GM23248 (cell line): ENCODE data around the gene TMCO4. TPM values are rescaled to one million over a fixed set of nuclear protein-coding genes. Genes with fewer than 3 reads are reported as not detected.

Experiments
- DNase-seq: peaks from one replicate; pipeline ENCODE4 v3.0.0-alpha.2; 2015
- H2AFZ ChIP-seq: fragments of 200-600 bp; sonication (generic); 2 replicates; pipeline ENCODE4 v1.6.1; 2016; ENCODE audit warnings: antibody characterized with exemption
- H3F3A ChIP-seq: fragments of 200-600 bp; sonication (generic); 2 replicates; pipeline ENCODE4 v1.6.1; 2016; ENCODE audit warnings: mild to moderate bottlenecking, antibody characterized with exemption, mixed run types; ENCODE audit not compliant: insufficient read depth
- H3K27ac ChIP-seq: fragments of 200-600 bp; sonication (generic); 2 replicates; pipeline ENCODE4 v1.5.1; 2016; ENCODE audit warnings: mild to moderate bottlenecking
- H3K27me3 ChIP-seq: fragments of 200-600 bp; sonication (generic); replicated peaks from 2 replicates; pipeline ENCODE4 v1.6.1; 2016; ENCODE audit warnings: mild to moderate bottlenecking; ENCODE audit not compliant: insufficient read depth
- H3K36me3 ChIP-seq: fragments of 200-600 bp; sonication (generic); 2 replicates; pipeline ENCODE4 v1.6.1; 2016; ENCODE audit warnings: low read depth, mild to moderate bottlenecking
- H3K4me1 ChIP-seq: fragments of 200-600 bp; sonication (generic); 2 replicates; pipeline ENCODE4 v1.6.1; 2016; ENCODE audit warnings: mild to moderate bottlenecking; ENCODE audit not compliant: insufficient read depth
- H3K4me2 ChIP-seq: fragments of 200-600 bp; sonication (generic); one replicate; pipeline ENCODE4 v1.6.1; 2016; ENCODE audit warnings: mild to moderate bottlenecking; ENCODE audit not compliant: unreplicated experiment
- H3K4me3 ChIP-seq: fragments of 200-600 bp; sonication (generic); 2 replicates; pipeline ENCODE4 v1.5.1; 2016; ENCODE audit warnings: mild to moderate bottlenecking
- H3K79me2 ChIP-seq: fragments of 200-600 bp; sonication (generic); 2 replicates; pipeline ENCODE4 v1.6.1; 2016; ENCODE audit warnings: mild to moderate bottlenecking; ENCODE audit not compliant: insufficient read depth
- H3K9ac ChIP-seq: fragments of 200-600 bp; sonication (generic); 2 replicates; pipeline ENCODE4 v1.6.1; 2016; ENCODE audit warnings: mild to moderate bottlenecking
- H3K9me2 ChIP-seq: fragments of 200-600 bp; sonication (generic); 2 replicates; pipeline ENCODE4 v1.6.1; 2016; ENCODE audit warnings: mixed run types, mild to moderate bottlenecking, moderate library complexity; ENCODE audit not compliant: insufficient read depth
- H3K9me3 ChIP-seq: fragments of 200-600 bp; sonication (generic); one replicate; pipeline ENCODE4 v1.6.1; 2017; ENCODE audit warnings: low read depth
- H4K20me1 ChIP-seq: fragments of 200-600 bp; sonication (generic); 2 replicates; pipeline ENCODE4 v1.6.0; 2016; ENCODE audit not compliant: insufficient read depth
- EZH2 ChIP-seq: fragments of 200-600 bp; sonication (generic); IDR thresholded peaks from 2 replicates; pipeline ENCODE4 v1.6.1; 2018; ENCODE audit warnings: antibody characterized with exemption, mild to moderate bottlenecking; ENCODE audit not compliant: insufficient read depth, poor library complexity, severe bottlenecking
- EZH2phosphoT487 ChIP-seq: fragments of 200-600 bp; sonication (generic); IDR thresholded peaks from 2 replicates; pipeline ENCODE4 v1.6.1; 2018; ENCODE audit warnings: antibody characterized with exemption, moderate library complexity, mild to moderate bottlenecking, low read depth; ENCODE audit not compliant: insufficient read depth
- WGBS, 2 experiments: methylation state at CpG; one replicate each; pipeline ENCODE4 v1.1.6; 2015 to 2017; ENCODE audit warnings: low lambda C conversion rate in 2 of 2, low coverage in 1 of 2; ENCODE audit errors: missing lambda C conversion rate in 2 of 2; 5-methylcytosine and 5-hydroxymethylcytosine counted together
- in situ Hi-C: fragments of 300-500 bp; cut with MboI; formaldehyde crosslinking; loops from 2 replicates; pipeline ENCODE4 v1.15.0; 2020
- polyA plus RNA-seq: library from polyadenylated mRNA; unstranded; fragments of >200 nt; fragmentation: Nextera tagmentation; extraction: Ambion mirVana; gene quantifications from 2 replicates; pipeline ENCODE4 v1.2.1, GENCODE V29; 2016
- total RNA-seq: library from RNA; depleted of rRNA; stranded (reverse); fragments of >200 nt; shearing (Covaris generic); gene quantifications from 2 replicates; pipeline ENCODE4 v1.2.3, GENCODE V29; 2014

Gene TMCO4
- total and polyA plus RNA-seq, 2 experiments from 2014 or later: 10.5 to 24.5 TPM

DNA sequence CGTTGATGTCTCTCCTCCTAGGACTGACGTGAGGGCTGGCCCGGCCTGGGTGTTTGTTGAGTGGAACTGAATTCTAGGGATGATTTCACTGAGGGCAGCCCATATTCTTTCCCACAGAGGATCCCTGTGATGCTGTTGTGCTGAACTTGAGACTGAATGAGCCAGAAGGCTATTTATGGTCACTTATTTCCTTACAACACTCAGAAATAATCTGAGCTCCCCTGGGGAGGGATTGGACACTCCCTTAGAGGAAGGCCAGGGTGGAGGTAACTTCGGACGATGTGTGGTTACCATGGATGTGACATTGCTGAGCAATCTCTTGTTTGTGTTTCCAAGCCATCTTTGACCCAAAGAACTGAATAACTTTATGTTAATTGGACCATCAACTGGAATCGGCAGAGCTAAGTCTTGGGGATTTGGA lies 5.1 kb upstream of the TMCO4 start:
- no peak overlapping the region for H3K4me2 ChIP-seq
- H4K20me1 ChIP-seq: no peaks in the 10 kb centered on the region
- WGBS, 2 experiments: 78 to 86% methylated on average over 6 of the region's 6 CpGs
- no peaks in the 10 kb centered on the region for H3K9me2 ChIP-seq
- no peaks in the 10 kb centered on the region for H3K27me3 ChIP-seq
- H3K36me3 ChIP-seq: no peaks in the 10 kb centered on the region
- H3K9ac ChIP-seq: no peak overlapping the region
- in situ Hi-C loops: no loop called here
- TF ChIP-seq EZH2phosphoT487 (no peak), EZH2 (no peak)
- H3F3A ChIP-seq: peaks cover 6% of the 10 kb centered on the region
- H3K27ac ChIP-seq: no peak overlapping the region
- H2AFZ ChIP-seq: no peak overlapping the region
- peaks cover 7% of the 10 kb centered on the region for H3K4me1 ChIP-seq
- no peak overlapping the region for H3K4me3 ChIP-seq
- no peaks in the 10 kb centered on the region for H3K79me2 ChIP-seq
- no peaks in the 10 kb centered on the region for H3K9me3 ChIP-seq
- no peak for DNase-seq

- TF ChIP-seq EZH2: no peak
- no peak for TF ChIP-seq EZH2phosphoT487
- Histone ChIP-seq H4K20me1 (no peaks in the 10 kb centered on the region), H3K27ac (no peak overlapping the region), H3K4me1 (peaks cover 13% of the 10 kb centered on the region), H3K79me2 (no peaks in the 10 kb centered on the region), H3K9me2 (no peaks in the 10 kb centered on the region), H3K9ac (no peak overlapping the region), H3K27me3 (no peaks in the 10 kb centered on the region), H3K4me3 (no peak overlapping the region), H3K36me3 (no peaks in the 10 kb centered on the region), H3F3A (peaks cover 6% of the 10 kb centered on the region), H2AFZ (no peak overlapping the region), H3K4me2 (no peak overlapping the region), H3K9me3 (no peaks in the 10 kb centered on the region)
- in situ Hi-C loops: no loop called here
- DNase-seq: no peak
- 83 to 88% methylated on average over 7 of the region's 7 CpGs for WGBS, 2 experiments
Observed at GRCh38 chr1:19802269-19802668, 2.6 kb upstream of the TMCO4 start.

GRCh38 chr1:19800076-19800804 lies 524 bp upstream of the TMCO4 start:
- peaks cover 6% of the 10 kb centered on the region for H3F3A ChIP-seq
- no peaks in the 10 kb centered on the region for H3K79me2 ChIP-seq
- TF ChIP-seq EZH2phosphoT487 (no peak), EZH2 (no peak)
- H3K4me2 ChIP-seq: peak overlapping the region; percentile 92
- H3K4me1 ChIP-seq: peaks cover 13% of the 10 kb centered on the region
- peak; percentile 80 for DNase-seq
- H4K20me1 ChIP-seq: no peaks in the 10 kb centered on the region
- peak overlapping the region; percentile 85 for H3K9ac ChIP-seq
- no peaks in the 10 kb centered on the region for H3K27me3 ChIP-seq
- peak overlapping the region; percentile 76 for H3K4me3 ChIP-seq
- WGBS, 2 experiments: 22 to 25% methylated on average over 29 to 33 of the region's 33 CpGs
- H3K27ac ChIP-seq: peak overlapping the region; percentile 70
- no peaks in the 10 kb centered on the region for H3K9me3 ChIP-seq
- peak overlapping the region; percentile 95 for H2AFZ ChIP-seq
- in situ Hi-C loops: no loop called here
- H3K9me2 ChIP-seq: no peaks in the 10 kb centered on the region
- H3K36me3 ChIP-seq: no peaks in the 10 kb centered on the region

DNA sequence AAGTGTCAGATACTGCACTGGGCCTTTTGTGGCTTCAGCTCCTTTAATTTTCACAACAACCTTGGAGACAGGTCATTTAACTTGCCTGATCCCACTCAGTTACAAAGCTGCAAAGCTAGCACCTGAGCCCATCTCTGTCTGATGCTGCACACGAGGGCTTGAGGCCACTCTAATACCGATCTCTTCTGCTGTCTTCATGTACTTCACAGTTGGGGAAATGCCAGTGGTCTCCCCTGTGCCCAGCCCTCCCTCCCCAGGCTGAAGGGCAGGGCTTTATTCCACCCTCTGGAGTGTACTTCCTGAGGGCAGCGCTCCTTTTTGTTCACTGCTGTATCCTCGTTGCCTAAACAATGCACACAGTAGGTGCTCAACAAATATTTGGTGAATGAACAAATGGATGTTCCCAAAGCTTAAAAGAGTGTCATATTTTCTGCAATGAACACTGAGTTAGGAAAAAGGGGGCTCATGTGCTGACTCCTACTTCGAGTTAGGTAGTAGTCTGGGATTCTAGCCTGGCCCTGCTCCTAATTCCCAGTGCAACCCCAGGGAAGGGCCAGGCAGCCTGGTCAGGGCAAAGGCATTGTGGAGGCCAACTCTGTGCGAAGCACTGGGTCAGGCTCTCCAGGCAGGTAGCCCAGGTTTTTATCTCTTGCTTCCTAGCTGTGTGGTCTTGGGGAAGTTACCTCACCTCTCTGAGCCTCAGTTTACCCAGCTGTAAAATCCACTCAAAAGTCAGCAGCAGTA lies 1.1 kb downstream of the TMCO4 start:
- peak; percentile 11 for DNase-seq
- H3F3A ChIP-seq: peaks cover 6% of the 10 kb centered on the region
- in situ Hi-C loops: no loop called here
- H3K36me3 ChIP-seq: no peaks in the 10 kb centered on the region
- H3K9ac ChIP-seq: peak overlapping the region; percentile 85
- H3K4me1 ChIP-seq: peaks cover 13% of the 10 kb centered on the region
- no peak overlapping the region for H3K27ac ChIP-seq
- 64 to 68% methylated on average over 6 of the region's 6 CpGs for WGBS, 2 experiments
- TF ChIP-seq EZH2phosphoT487: no peak
- TF ChIP-seq EZH2: no peak
- H3K4me2 ChIP-seq: peak overlapping the region; percentile 92
- peak overlapping the region; percentile 95 for H2AFZ ChIP-seq
- H3K79me2 ChIP-seq: no peaks in the 10 kb centered on the region
- H3K27me3 ChIP-seq: no peaks in the 10 kb centered on the region
- no peaks in the 10 kb centered on the region for H3K9me2 ChIP-seq
- peak overlapping the region; percentile 76 for H3K4me3 ChIP-seq
- H4K20me1 ChIP-seq: no peaks in the 10 kb centered on the region
- no peaks in the 10 kb centered on the region for H3K9me3 ChIP-seq
